NCI-H1436 (cell line): Measurements from ENCODE around the gene POLR1H.
A peak's percentile ranks its signal among the peaks of the same experiment; 100 is the strongest.
"Not testable (repeated sequence)": the region's sequence is repeated elsewhere in the genome, so short reads cannot be mapped to it uniquely, and the experiment has no call there.

Experiments used
- DNase-seq: peaks from one replicate; lab custom pipeline; 2025; lab: John Stamatoyannopoulos, UW

POLR1H gene, protein sequence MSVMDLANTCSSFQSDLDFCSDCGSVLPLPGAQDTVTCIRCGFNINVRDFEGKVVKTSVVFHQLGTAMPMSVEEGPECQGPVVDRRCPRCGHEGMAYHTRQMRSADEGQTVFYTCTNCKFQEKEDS

GRCh38 chr6:30061092-30061857, at the start of gene POLR1H:
POLR1H (plus strand) TSS chr6:30061265; CDS start chr6:30061525, 260 bp downstream.
- peak; percentile 93 for DNase-seq

DNA sequence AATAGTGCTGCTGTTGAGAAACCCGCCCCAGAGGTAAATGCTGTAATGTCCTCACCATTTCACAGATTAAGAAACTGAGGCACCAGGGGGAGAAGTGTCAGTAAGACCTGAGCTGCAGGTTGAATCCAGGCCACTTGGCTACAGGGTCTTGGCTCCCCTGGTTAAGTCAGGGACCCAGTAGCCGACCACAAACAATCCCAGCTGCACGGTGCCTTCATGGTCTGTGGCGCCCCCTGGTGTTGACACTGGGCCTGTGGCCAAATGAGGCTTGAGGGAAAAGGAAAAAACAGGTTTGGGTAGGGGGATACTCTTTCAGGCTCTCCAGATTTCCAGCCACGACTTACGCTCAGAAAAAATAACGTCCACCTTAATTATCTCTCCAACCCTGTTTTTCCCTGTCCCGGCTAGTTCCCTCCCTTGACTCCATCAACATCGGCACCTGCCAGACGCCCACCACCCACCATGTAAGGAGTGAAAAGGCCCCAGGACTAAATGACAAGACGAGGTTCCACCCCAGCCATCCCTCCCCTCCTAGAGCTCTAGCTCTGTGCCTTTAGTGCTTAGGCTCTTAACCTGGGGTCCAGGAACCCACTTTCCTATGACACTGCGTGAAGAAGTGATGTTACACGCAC, 47.7 kb upstream of the POLR1H start:
- DNase-seq, result no peak

- DNase-seq, result no peak
Measured at GRCh38 chr6:30019819-30020218, 41.2 kb upstream of the POLR1H start.

GRCh38 chr6:30020626-30021025, 40.4 kb upstream of the POLR1H start:
- DNase-seq, result no peak

DNA sequence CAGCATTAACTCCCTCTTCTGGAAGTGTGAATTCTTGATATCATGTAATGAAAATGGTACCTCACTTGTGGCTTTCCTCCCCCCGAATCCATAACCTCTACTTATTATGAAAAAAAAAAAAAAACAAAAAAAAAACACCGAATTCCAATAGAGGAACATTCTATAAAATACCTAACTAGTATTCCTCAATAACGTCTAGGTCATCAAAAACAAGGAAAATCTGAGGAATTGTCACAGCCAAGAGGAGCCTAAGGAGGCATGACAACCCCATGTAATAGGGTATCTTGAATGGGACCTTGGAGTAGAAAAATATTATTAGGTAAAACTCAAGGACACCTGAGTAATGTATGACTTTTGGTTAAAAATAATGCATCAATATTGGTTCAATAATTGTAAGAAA, 38.9 kb upstream of the POLR1H start:
- no peak for DNase-seq

GRCh38 chr6:30022712-30023111, 38.4 kb upstream of the POLR1H start:
- DNase-seq, result not testable (repeated sequence)

DNA sequence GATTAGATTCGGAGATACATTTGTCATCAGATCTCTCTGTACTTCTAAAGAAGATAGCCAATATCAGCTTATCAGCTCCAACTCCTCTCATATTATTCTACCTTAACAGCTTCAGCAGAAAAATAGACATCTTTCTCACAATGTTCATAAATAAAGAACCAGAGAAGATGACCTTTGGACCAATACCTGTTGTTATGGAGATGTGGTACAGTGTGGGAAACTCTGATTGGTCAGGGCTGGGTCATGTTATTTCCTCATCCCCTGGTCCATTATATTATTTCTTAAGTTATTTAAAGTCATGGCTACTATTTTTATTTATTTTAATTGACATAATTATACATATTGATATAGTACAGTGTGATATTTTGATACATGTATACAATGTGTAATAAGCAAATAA, 35.9 kb upstream of the POLR1H start:
- no peak for DNase-seq

DNA sequence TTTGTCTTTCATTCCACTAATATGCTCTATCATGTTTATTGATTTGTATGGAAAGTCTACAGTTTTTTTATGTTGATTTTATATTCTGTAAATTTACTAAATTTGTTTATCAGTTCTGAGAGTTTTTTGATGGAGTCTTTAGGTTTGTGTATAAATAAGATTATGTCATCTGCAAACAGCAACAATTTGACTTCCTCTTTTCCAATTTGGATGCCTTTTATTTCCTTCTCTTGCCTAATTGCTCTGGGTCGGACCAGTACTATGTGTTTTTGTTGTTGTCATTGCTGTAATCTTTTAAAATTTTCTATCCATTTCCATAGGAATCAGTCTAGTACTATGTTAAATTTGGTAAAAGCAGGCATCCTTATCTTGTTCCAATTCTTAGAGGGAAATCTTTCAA, 31.5 kb upstream of the POLR1H start:
- no peak for DNase-seq

DNA sequence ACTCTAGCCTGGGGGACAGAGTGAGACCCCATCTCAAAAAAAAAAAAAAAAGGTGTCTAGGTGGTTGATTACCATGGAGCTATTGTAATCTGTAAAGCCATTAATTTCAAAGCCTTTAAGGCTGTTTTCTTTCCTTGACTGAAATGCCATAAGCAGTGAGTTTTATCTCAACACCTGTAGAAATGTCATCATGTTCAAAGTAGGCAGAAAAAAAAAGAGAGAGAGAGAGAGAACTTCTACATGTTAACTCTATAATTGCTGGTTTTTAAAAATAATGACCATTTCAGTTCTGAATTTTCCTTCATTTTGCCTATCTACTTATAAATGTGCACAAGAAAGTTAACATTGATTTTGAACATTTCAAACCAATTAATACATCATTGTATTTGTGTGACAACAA, 29.7 kb upstream of the POLR1H start:
- no peak for DNase-seq

GRCh38 chr6:30033440-30033839, 27.6 kb upstream of the POLR1H start:
- DNase-seq, result not testable (repeated sequence)

DNA sequence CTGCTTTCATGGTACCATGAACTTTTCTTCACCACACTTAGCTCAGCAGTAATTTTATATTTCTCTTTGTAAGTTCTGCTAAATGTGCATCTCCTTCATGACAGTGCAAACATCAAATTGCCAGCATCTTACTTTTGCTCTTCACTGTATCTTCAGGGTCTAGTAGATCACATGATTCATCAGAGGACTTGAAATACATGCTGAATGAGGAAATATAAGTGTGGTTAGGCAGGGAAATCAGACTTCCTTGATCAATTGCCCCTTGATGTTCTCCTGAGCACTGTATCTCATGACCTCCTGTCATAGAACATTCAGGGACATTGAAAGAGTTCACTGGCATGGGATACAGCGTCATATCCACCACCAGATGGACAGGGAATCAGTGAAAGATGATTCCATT, 25.3 kb upstream of the POLR1H start:
- DNase-seq, result no peak

GRCh38 chr6:30037182-30037788, 23.8 kb upstream of the POLR1H start:
- DNase-seq, result no peak

DNA sequence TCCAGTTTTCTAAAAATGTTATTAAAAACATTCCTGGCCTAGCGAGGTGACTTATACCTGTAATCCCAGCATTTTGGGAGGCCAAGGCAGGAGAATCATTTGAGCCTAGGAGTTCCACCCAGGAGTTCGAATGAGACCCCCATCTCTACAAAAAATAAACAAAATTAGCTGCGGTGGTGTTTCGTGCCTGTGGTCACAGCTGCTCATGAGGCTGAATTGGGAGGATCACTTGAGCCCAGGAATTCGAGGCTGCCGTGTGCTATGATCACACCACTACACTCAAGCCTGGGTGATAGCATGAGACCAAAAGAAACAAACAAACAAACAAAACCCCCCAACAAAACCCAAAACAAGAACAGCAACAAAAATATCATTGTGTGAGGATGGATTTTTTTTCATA, 19.8 kb upstream of the POLR1H start:
- DNase-seq, result no peak

- DNase-seq, result no peak
Measured at GRCh38 chr6:30041821-30042220, 19.2 kb upstream of the POLR1H start.

- DNase-seq, result no peak
Measured at GRCh38 chr6:30042476-30042875, 18.6 kb upstream of the POLR1H start.

GRCh38 chr6:30042914-30043313, 18.2 kb upstream of the POLR1H start:
- no peak for DNase-seq

DNA sequence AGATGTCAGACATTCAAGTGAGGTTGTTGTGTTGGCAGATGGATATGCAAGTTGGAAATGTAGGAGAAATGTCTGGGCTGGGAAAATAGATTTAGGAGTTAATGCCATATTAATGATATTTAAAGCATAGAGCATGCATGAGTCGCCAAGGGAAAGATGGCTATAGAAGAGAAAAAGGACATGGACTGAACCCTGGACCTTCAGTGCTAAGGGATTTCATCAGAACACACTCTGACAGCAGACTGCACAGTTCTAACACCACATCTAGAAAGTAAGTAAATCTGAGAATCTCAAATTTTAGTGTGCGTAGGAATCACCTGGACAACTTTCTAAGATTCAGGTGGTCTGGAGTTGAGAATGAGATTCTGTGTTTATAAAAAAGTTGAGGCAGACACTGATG, 17.3 kb upstream of the POLR1H start:
- no peak for DNase-seq

DNA sequence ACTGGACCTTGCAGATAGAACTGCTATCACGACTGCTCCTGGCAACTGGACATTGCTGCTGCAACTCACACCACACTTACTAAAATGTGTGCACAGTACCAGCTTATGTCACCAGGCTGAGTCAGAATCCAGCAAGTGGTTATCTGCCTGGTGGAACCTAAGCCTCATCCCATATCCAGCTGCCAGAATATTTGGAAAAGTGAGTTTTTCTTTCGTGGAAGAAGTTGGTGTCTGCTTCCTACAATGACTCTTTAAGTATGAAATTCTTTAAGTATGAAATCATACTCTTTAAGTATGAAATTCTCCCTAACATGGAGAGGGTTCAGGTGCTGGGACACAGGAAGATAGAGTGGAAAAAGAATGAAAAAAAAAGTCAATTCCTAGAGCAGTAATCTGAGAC, 16.4 kb upstream of the POLR1H start:
- no peak for DNase-seq

DNA sequence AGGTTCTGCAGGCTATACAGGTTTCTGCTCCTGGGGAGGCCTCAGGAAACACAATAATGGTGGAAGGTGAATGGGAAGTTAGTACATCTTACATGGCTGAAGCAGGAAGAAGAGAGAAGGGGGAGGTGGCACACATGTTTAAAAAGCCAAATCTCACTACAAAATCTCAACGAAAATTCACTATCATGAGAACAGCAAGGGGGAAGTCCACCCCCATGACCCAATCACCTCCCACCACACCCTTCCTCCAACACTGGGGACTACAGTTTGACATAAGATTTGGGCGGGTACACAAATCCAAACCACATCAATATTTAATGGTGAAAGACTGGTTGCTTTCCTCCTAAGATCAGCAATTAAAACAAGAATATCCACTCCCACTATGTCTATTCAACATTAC, 13.8 kb upstream of the POLR1H start:
- DNase-seq, result no peak

DNA sequence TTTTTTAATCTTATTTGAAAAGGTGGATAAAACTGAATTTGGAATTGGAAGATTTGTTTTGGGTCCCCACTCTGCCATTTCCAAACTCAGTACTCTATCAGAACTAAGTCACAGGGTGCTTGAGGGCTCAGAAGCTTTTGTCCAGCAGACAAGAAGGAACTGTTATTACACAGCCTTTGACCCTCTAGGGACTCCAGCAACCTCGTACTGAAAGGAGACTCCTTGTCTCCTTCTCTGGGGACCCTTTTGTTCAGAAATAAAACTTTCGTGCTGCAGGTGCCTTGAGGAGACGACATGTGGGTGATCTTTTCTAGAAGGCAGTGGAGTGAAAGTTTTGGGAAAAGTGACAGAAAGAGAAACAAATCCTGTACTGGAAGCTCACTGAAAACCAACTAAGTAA, 7.4 kb upstream of the POLR1H start:
- no peak for DNase-seq

- DNase-seq, result no peak
Measured at GRCh38 chr6:30055513-30055912, 5.6 kb upstream of the POLR1H start.

DNA sequence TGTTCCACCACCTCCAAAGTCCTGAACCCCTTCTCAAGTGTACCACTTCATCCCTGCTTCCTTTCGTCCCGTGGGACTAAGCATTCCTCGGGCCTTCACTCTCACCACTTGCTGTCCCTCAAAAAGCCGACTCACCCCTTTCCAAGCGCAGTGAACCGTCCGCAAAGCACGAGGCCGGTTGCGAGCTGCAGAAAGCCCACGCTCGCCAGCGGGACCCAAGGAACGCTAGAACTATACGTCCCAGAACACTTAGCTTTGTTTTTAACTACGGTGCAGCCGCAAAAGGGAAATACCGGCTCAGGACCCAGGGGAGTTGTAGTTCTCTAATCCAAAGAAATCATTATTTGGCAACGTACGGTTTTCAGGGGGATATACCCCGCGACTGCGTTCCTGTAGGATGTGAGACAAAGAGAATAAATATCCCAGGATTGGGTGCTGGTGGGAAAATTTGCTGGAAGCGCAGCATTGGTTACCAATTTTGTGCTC, 416 bp upstream of the POLR1H start:
- no peak for DNase-seq

DNA sequence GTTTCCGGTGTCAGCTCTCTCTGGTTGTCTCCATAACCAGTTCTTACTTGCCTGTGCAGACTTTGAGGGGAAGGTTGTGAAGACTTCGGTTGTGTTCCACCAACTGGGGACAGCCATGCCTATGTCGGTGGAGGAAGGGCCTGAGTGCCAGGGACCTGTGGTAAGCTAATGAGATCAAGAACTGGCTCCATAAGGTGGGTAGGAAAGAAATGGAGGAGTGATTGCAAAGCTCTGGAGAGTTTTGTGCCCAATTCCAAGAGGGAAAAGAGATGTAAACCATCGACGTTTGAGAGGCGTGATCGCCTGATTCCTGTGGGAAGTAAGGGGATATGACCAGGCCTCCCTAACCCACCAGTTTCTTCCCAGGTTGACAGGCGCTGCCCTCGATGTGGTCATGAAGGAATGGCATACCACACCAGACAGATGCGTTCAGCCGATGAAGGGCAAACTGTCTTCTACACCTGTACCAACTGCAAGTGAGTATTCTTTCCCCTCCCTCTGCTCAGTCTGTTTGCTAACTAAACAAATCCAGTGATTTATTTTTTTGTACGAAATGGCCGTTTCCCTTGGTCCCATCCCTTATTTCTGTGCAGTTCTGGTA, 893 bp downstream of the POLR1H start:
- DNase-seq, result no peak
